KOPT-K1 (cell line): Measurements from ENCODE around the gene TICAM2.

ENCODE experiments used
- H3K27ac ChIP-seq: fragments of 200-600 bp; sonication (generic); 2 replicates; pipeline ENCODE4 v1.5.1; 2016; ENCODE audit warnings: antibody characterized with exemption, mild to moderate bottlenecking, low read depth, low read length; ENCODE audit not compliant: poor library complexity, severe bottlenecking
- H3K36me3 ChIP-seq: fragments of 200-600 bp; sonication (generic); 2 replicates; pipeline ENCODE4 v1.5.1; 2017; ENCODE audit warnings: antibody characterized with exemption, mild to moderate bottlenecking, low read length, moderate library complexity; ENCODE audit not compliant: insufficient read depth
- H3K9me3 ChIP-seq: fragments of 200-600 bp; sonication (generic); 2 replicates; pipeline ENCODE4 v1.5.1; 2017; ENCODE audit warnings: antibody characterized with exemption, low read length, mild to moderate bottlenecking; ENCODE audit not compliant: insufficient read depth, poor library complexity, severe bottlenecking

The TICAM2 gene

DNA sequence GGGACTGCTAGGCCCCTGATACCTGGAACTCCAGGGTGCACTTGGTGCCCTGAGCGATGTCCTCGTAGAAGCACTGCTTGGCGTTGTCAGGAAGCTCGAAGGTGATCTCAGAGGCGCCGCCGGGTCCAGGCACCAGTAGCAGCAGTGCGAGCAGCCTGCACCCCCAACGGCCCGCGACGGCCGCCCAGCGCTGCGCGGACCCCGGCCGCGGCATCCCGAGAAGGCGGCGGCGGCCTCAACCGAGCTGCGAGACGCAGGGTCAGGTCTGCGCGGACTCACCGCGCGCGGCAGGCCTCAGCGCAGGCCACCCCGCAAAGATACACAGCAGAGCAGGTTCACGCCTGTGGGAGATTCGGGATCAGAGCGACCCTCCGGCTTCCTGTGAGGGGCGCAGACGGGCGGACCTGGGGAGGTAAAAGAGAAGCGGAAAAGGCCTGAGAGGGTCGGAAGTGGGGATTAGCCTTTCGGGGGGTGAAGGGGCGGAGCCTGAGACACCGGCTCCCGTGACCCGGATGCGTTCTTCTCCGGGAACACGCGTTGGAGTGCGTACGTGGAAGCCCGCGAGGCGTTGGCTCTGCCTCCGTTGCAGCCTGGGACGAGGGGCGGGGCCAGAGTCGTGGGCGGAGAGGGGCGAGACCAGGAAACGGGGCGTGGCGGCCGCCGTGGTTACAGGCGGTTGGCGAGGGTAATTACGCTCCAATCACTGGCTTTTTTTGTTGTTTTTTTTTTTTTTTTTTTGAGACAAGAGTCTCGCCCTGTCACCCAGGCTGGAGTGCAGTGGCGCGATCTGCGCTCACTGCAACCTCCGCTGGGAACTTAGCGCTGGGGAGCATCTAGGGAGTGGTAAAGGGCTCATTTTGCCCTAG, 23.5 kb upstream of the TICAM2 start, which contains the start of gene TMED7:
Gene TMED7 (minus strand): TSS at position 458 of the 866 bp plus-strand sequence. CDS start 244 bp downstream, at position 214.
- Histone ChIP-seq H3K9me3 (no peaks in the 10 kb centered on the region), H3K27ac (peak within 1 kb of the TSS; percentile 92), H3K36me3 (peaks cover 33% of the 10 kb centered on the region)

DNA sequence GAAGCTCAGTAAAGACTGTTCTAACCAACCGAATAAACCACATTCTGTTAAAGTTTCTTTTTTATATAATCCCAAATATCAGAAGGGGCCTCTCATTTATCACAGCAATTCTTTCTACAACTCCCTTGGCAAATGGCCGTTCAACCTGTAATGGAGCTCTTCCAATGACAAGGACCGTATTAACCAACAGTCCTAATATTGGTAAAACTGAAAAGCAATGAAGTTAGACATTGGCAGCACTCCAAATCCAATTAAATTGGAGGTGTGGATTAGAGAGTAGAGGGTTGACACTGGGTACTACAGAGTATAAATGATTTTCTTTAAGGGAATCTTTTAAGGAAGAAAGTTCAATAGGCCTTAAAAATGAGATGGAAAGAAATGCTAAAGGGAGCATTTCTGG, 22.7 kb upstream of the TICAM2 start:
- no peaks in the 10 kb centered on the region for H3K9me3 ChIP-seq
- H3K36me3 ChIP-seq: peaks cover 41% of the 10 kb centered on the region
- peak overlapping the region; percentile 92 for H3K27ac ChIP-seq

DNA sequence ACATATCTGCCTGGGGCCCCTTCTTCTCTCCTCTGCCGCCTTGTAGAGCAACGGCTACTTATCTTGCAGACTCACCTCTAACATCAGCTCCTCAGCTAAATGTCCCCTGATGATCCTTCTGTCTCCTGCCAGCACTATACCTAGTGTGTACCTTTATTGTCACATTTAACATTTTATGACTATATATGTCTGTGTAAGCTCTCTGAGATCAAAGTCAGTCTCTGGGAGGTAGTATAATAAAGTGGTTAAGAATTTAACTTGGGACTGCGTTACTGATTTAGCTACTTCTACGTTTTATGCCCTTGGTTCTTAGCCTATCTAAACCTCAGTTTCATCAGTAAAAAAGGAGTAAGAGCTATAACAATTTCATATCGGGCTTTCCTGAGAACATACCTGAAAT, 21.4 kb upstream of the TICAM2 start:
- Histone ChIP-seq H3K36me3 (peaks cover 55% of the 10 kb centered on the region), H3K9me3 (no peaks in the 10 kb centered on the region), H3K27ac (peak overlapping the region; percentile 92)

DNA sequence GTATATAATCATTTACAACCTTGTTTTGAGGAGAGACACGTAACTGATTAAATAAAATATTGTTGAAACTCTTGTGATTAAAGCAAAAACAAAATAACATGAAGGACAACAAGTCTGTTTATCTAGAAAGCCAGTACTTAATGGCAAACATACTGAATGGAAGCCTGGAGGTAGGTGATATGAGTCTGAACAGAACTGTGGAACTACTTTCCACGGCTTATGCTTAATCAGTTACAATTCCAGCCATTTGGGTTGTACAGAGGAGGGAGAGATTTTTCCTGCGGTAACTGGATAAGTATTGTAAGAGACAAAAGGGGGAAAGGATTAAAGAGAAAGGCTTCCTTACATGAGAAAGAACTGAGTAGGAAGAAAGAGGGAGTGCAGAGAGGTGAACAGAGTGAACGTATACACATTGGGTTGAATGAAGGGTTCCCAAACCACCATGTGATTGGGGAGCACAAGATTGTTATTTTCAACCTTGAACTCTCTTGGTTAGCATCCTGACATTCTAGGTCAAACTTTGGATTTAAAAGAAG, 19.2 kb upstream of the TICAM2 start:
- Histone ChIP-seq H3K27ac (no peak overlapping the region), H3K9me3 (no peaks in the 10 kb centered on the region), H3K36me3 (peaks cover 77% of the 10 kb centered on the region)

DNA sequence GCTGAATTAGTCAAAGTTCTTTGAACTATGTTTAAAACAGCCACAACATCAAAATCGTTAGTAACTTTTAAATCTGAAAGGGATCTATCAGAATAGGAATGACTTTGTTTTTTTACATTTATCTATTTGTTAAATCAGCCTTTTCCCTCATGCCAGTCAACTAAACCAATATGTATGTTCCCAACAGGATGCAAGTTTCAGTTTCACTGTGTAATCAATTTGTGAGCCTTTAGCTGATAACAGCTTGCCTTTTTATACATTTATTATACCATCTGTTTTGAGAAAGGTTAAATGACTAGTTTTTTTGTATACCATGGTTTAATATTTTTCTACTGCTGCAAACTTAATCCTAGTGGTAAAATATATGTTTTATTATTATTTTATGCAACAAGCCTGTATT, 14.6 kb upstream of the TICAM2 start:
- Histone ChIP-seq H3K36me3 (peaks cover 100% of the 10 kb centered on the region), H3K27ac (no peak overlapping the region), H3K9me3 (no peaks in the 10 kb centered on the region)

DNA sequence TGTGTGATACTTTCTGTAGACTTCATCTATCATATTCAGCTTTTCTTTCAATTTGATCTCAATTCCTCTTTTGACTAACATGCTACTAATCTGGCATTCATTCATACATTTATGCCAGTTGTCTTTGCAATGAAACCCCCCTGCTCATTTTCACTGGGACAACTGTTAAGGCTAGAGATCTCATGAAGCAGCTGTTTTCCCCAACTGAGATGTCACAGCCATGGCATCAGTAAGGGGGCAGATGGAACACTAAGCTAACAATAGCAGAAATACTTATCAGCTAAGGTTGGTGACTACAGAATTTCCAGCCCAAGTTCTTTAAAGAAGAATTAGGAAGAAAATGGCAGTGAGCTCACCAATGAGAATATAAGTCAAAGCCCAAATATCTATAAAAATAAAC, 14.2 kb upstream of the TICAM2 start:
- Histone ChIP-seq H3K27ac (no peak overlapping the region), H3K9me3 (no peaks in the 10 kb centered on the region), H3K36me3 (peaks cover 100% of the 10 kb centered on the region)

DNA sequence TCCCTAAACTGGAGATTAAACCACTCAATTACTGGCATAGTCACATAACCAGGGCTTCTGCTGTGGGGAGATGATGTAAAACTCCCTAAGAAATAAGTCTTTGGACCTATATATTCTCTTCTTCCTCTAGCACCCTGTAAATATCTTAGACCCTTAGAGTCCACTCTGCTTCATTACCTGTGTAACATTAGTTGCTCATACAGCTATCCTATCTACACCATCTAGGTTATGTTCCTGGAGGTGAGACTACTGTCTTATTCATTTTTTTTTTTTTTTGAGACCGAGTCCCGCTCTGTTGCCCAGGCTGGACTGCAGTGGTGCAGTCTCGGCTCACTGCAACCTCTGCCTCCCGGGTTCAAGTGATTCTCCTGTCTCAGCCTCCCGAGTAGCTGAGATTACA, 9.6 kb upstream of the TICAM2 start:
- Histone ChIP-seq H3K9me3 (no peaks in the 10 kb centered on the region), H3K36me3 (peaks cover 84% of the 10 kb centered on the region), H3K27ac (no peak overlapping the region)

DNA sequence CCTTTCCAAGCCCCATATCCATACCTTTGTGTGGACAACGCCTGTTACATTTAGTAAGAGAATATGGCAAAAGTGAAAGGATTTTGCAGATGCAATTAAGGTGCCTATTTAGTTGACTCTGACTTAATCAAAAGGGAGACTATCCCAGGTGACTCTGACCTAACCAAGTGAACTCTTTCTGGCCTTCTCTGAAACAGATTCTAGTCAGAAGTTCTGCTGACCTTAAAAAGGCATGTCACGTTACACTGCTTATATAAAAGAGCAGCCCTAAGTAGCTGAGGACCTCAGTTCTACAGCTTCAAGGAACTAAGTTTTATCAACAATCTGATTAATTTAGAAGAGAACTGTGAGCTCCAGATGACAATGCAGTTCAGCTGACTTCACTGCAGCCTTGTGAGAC, 5.7 kb upstream of the TICAM2 start:
- Histone ChIP-seq H3K9me3 (peaks cover 2% of the 10 kb centered on the region), H3K27ac (no peak overlapping the region)

DNA sequence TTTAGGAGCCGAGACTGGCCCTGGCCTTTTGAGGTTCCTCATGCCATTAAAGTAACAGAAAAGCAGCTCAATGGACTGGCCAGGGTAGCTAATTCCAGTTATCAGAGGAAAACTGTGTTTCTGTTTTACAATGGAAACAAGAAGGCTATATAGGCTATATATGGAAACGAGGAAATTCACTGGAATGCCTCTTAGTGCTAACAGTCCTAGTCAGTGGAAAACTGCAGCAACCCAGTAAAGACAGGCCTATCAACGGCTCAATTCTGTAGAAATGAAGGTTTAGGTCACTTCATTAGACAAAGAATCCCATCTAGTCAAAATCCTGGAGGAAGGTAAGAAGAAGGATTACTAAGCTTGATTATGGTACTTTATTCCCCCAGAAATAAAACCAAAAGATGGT, 3.2 kb upstream of the TICAM2 start:
- H3K27ac ChIP-seq: no peak overlapping the region

More for the DNA sequence above, 5.7 kb upstream of the TICAM2 start:
- H3K36me3 ChIP-seq: peaks cover 84% of the 10 kb centered on the region

DNA sequence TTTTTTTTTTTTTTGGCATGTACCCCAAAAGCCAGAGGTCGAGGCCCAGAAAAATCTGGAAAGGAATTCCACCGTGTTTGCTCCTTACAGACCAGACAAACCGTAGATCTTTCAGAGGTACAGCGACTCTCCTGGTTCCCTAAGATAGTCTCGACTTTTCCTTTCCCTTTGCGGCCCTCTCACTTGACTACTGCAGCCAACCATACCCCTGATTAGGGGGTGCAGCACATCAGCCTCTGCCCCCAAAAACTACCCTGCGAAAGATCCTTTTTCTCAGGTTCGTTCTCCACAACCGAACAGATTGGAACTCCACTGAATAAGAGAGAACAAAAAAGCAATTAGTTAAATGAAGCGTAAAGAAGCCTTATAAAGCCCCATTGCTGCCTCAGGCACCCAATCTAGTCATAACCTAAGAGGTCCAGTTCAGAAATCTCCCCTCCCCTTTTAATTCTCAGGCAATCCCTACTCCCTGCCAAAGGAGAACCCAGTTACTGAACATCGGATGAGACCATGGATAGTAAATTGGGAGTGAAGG, 379 bp upstream of the TICAM2 start:
- Histone ChIP-seq H3K9me3 (peaks cover 5% of the 10 kb centered on the region), H3K27ac (no peak overlapping the region), H3K36me3 (peaks cover 52% of the 10 kb centered on the region)

More for the DNA sequence above, 3.2 kb upstream of the TICAM2 start:
- peaks cover 66% of the 10 kb centered on the region for H3K36me3 ChIP-seq
- H3K9me3 ChIP-seq: peaks cover 5% of the 10 kb centered on the region

DNA sequence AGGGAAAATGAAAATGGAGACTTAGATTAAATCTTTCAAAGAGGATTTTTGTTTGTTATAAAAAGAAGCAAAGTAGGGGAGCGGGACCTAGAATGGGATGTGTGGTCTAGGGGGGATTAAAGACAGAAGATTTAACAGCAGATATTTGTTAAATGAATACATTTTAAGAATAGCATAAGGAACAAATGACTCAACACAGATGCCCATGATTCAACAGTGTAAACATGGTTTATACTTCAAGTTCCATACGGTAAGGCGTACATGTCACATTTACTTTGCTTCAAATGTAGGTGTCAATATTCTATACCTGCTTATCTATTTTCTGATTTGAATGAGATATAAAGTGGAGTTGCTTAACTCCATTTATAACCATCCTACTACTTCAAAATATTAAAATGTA, 1.5 kb downstream of the TICAM2 start:
- Histone ChIP-seq H3K9me3 (peaks cover 5% of the 10 kb centered on the region), H3K36me3 (peaks cover 35% of the 10 kb centered on the region), H3K27ac (no peak overlapping the region)

DNA sequence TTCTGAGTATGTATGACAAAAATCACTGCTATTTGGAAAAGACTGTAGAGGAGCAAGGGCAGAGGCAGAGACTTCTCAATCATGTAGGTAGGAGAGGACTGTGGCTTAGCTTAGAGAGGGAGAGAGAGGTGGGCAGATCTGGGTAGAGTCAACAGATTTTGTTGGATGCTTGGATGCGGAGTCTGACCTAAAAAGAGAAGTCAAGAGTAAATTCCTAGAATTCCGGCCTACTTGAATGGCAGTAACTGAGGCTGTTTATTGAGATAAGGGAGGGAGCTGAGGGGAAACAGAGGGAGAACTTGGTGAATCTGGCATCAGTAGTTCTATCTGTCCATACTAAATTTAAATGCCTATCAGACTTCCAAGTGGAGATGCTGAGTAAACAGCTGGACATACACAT, 2.4 kb downstream of the TICAM2 start:
- no peak overlapping the region for H3K27ac ChIP-seq
- H3K9me3 ChIP-seq: peaks cover 5% of the 10 kb centered on the region

DNA sequence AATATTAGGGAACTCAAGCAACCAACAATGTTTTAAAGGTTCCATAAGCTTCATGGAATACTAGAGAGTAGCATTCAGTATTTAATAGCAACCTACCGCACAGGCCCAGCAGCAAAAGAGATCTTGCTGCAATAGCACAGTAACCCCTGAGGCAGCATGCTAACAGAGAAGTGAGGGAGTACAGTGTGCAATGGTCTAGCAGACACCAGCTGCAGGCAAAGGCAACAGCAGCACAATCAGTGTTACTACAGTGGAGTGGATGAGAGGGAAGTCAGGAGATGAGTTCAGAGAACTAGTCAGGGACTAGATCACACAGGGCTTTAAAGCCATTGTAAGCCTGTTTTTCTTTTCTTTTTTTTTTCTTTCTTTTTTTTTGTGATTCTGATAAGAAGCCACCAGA, 2.8 kb downstream of the TICAM2 start:
- no peak overlapping the region for H3K27ac ChIP-seq
- peaks cover 22% of the 10 kb centered on the region for H3K36me3 ChIP-seq

More for the DNA sequence above, 2.4 kb downstream of the TICAM2 start:
- H3K36me3 ChIP-seq: peaks cover 26% of the 10 kb centered on the region

DNA sequence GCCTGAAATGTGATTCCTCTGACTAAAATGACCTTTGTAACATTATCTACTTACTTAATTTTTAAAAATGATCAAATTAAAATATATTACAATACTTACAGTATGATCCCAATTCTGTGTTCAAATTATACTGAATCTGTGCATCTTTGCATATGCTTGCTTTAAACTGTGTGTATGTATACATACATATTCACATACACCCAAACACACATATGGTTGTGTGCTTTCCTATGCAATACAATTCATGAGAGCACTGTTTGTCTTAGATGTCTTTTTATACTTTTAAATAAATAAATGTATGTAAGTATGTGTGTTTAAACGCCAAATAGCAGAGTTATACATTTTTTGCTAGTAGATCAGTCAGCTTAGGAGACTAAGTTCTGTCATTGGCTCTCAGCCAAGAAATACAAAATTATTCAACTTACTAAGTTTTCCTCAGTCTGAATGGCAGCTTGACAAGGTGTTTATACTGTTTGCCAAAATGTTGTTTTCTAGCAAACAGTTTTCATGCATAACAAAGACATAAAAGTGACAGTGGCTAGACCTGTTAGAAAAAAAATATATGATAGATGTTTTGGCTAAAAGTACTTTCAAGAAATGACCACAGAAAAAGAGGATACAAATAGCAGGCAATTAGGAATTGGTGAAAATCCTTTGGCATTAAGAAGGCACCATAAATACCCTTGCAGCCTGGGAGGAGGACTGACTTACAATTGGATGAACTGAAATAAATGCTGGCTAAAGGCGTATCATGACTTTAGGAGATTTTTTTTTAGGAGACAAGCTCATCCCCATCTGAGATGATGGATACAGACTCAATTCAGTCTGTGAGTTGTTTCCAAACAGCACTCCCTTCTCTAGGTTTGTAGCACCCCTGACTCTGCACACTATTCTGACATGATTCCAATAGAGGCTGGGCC, 7.9 kb downstream of the TICAM2 start:
- H3K36me3 ChIP-seq: no peaks in the 10 kb centered on the region

More for the DNA sequence above, 2.8 kb downstream of the TICAM2 start:
- H3K9me3 ChIP-seq: peaks cover 5% of the 10 kb centered on the region

DNA sequence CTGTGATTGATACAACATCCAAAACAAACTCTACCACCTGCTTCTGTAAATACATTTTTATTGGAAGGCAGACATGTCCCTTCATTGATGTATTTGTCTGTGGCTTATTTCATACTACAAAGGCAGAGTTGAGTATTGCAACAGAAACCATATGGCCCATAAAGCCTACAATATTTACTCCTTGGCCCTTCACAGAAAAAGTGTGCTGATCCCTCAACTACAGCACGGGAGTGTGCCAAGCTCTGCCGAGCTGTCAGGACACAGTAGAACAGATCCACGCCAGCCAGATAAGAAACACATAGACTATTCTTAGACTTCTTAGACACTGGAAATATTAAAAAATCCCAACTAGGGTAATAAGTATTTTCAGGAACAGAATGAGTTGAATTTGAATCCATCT, 13.2 kb downstream of the TICAM2 start:
- H3K36me3 ChIP-seq: no peaks in the 10 kb centered on the region
- H3K27ac ChIP-seq: no peak overlapping the region

More for the DNA sequence above, 7.9 kb downstream of the TICAM2 start:
- no peak overlapping the region for H3K27ac ChIP-seq
- H3K9me3 ChIP-seq: no peaks in the 10 kb centered on the region

More for the DNA sequence above, 13.2 kb downstream of the TICAM2 start:
- H3K9me3 ChIP-seq: no peaks in the 10 kb centered on the region
